Uterus (tissue), 2 donors: ENCODE measurements around the gene EPS8L3.

ENCODE experiments used
- POLR2A ChIP-seq, 2 donors: fragments of 450-650 bp; IDR thresholded peaks; one replicate each; pipeline ENCODE4 v1.6.1; 2016; ENCODE audit warnings: antibody characterized with exemption in 2 of 2, mild to moderate bottlenecking in 1 of 2, moderate library complexity in 1 of 2
- TF ChIP-seq, protein P1 (sequence below), 4 experiments: fragments of 200-600 bp in 2 of 4; fragments of 450-650 bp in 2 of 4; sonication (generic) in 2 of 4; IDR thresholded peaks; one replicate each; pipeline ENCODE4 v1.5.1; 2016 to 2019; ENCODE audit warnings: antibody characterized with exemption in 4 of 4, mild to moderate bottlenecking in 2 of 4, moderate library complexity in 1 of 4

DNA sequence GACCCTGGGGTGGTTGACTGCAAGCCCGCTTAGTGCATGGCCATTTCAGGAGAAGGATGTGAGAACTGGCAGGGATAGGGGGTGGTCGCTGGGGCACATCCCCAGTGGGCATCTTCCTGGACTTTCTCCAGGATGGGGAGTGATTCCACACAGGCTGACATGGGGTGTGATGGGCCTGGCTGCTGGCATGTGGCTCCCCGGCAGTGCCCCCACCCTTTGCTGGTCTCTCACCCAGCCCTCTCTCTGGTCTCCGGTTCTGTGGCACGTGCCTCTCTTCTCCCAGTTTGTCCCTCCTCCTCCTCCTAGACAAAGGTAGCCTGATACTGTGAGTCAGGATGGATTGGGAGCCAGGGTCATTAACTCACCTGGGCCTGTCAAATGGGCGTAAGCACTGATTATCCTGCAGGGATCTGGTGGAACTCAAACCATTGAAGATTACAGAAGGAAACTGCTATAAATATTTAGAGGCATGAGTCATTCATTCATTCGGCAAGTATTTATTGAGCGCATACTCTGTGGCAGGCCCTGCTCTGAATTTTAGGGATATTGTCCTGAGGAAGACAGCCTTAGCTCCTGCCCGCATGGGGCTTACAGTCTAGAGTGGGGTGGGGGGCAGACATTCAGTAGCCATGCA, 23.6 kb upstream of the EPS8L3 start:
- TF ChIP-seq, protein P1, sequence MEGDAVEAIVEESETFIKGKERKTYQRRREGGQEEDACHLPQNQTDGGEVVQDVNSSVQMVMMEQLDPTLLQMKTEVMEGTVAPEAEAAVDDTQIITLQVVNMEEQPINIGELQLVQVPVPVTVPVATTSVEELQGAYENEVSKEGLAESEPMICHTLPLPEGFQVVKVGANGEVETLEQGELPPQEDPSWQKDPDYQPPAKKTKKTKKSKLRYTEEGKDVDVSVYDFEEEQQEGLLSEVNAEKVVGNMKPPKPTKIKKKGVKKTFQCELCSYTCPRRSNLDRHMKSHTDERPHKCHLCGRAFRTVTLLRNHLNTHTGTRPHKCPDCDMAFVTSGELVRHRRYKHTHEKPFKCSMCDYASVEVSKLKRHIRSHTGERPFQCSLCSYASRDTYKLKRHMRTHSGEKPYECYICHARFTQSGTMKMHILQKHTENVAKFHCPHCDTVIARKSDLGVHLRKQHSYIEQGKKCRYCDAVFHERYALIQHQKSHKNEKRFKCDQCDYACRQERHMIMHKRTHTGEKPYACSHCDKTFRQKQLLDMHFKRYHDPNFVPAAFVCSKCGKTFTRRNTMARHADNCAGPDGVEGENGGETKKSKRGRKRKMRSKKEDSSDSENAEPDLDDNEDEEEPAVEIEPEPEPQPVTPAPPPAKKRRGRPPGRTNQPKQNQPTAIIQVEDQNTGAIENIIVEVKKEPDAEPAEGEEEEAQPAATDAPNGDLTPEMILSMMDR (IDR thresholded peaks at IDR 0.05): no peak
- TF ChIP-seq POLR2A (IDR thresholded peaks at IDR 0.05): no peak
